Stomach (tissue), 9 donors: ENCODE results near the gene PTPRG. TPM values are rescaled to one million over a fixed set of nuclear protein-coding genes. Genes with fewer than 3 reads are reported as not detected.

Experiments
- DNase-seq, 2 donors: peaks; one replicate each; pipeline versions ENCODE4 v3.0.0 to v3.0.0-alpha.2; 2013 to 2019
- H3K27ac ChIP-seq, 5 donors: fragments of 200-600 bp in 4 of 5; sonication (generic) in 4 of 5; one replicate each; pipeline ENCODE4 v1.5.1; 2013 to 2019; ENCODE audit warnings: mild to moderate bottlenecking in 1 of 5, moderate library complexity in 1 of 5
- H3K27me3 ChIP-seq, 3 donors: fragments of 200-600 bp; sonication (generic); one replicate each; pipeline ENCODE4 v1.5.1; 2017 to 2019; ENCODE audit warnings: mixed run types in 1 of 3
- H3K36me3 ChIP-seq, 4 donors: fragments of 200-600 bp; sonication (generic); 1 replicate in 3 of 4; 2 replicates in 1 of 4; pipeline ENCODE4 v1.5.1; 2016 to 2019
- H3K4me1 ChIP-seq, 4 donors: fragments of 200-600 bp; sonication (generic); one replicate each; pipeline ENCODE4 v1.5.1; 2016 to 2019
- H3K4me3 ChIP-seq, 4 donors: fragments of 200-600 bp; sonication (generic) in 3 of 4; one replicate each; pipeline ENCODE4 v1.5.1; 2016 to 2019; ENCODE audit warnings: mild to moderate bottlenecking in 1 of 4
- H3K9me3 ChIP-seq, 4 donors: fragments of 200-600 bp; sonication (generic); one replicate each; pipeline ENCODE4 v1.5.1; 2016 to 2019
- EP300 ChIP-seq: sonication (generic); formaldehyde crosslinking; IDR thresholded peaks from one replicate; pipeline ENCODE4 v1.6.1; 2017; ENCODE audit warnings: antibody characterized with exemption
- POLR2A ChIP-seq, 4 donors: fragments of 450-650 bp; IDR thresholded peaks; one replicate each; pipeline ENCODE4 v1.6.1; 2016; ENCODE audit warnings: antibody characterized with exemption in 4 of 4, control low read depth in 2 of 4, mild to moderate bottlenecking in 1 of 4, moderate library complexity in 1 of 4
- POLR2AphosphoS5 ChIP-seq, 3 donors: sonication (generic); formaldehyde crosslinking; IDR thresholded peaks; one replicate each; pipeline ENCODE4 v1.6.1; 2016; ENCODE audit warnings: antibody characterized with exemption in 3 of 3
- WGBS, 5 donors: extraction: QIAGEN DNeasy Blood & Tissue Kit in 3 of 5; methylation state at CpG; one replicate each; pipeline versions ENCODE4 v1.1.5 to v1.1.7; 2013 to 2018; 5-methylcytosine and 5-hydroxymethylcytosine counted together
- intact Hi-C: fragments of 100-400 bp; cut with DNase I; formaldehyde crosslinking; loops from one replicate; pipeline ENCODE4 v1.15.1; 2023; ENCODE audit warnings: low total_unique reads
- polyA plus RNA-seq, 3 donors: library from polyadenylated mRNA; stranded (reverse); fragments of 200-250 nt; gene quantifications; one replicate each; pipeline ENCODE4 v1.2.3, GENCODE V29; 2013
- total RNA-seq, 5 donors: library from RNA; depleted of rRNA; stranded (reverse); fragments of >200 nt; gene quantifications; one replicate each; pipeline versions ENCODE4 v1.1.0 to v1.2.3, GENCODE V29; 2014 to 2016
- TF ChIP-seq, protein P1 (sequence below), 7 experiments: fragments of 450-650 bp in 4 of 7; fragments of 200-600 bp in 3 of 7; sonication (generic) in 3 of 7; IDR thresholded peaks; one replicate each; pipeline ENCODE4 v1.5.1; 2016 to 2019; ENCODE audit warnings: antibody characterized with exemption in 7 of 7, control low read depth in 2 of 7, mild to moderate bottlenecking in 1 of 7
- donor health status: healthy with polysubstance abuse.
- donor health status: Bipolar disorder and iron deficiency.
- donor health status: healthy.

The PTPRG gene
- total and polyA plus RNA-seq, 8 donors: 2.4 to 96.0 (median 22.0) TPM

DNA sequence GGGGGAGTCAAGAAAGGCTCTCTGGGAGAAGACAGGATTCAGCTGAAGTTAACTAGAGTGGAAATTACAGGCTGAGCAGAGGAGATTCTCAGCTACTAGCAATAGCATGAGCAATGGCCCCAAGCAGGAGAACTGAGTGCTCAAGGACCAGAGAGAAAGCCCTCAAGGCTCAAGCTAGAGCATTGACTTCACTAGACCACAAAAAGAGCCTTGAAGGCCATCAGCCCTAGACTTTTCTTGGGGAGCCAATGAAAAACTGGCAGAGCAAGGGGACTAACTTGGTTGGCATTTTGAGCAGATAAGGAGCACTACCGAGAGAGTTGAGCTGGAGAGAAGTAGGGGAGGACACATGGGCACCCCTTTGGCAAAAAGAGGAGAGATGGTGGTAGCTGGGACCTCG is 534.4 kb downstream of the PTPRG start:
- H3K27ac ChIP-seq: no peak overlapping the region
- H3K9me3 ChIP-seq: no peaks in the 10 kb centered on the region
- H3K4me1 ChIP-seq: peaks cover 0 to 5% (median 0%) of the 10 kb centered on the region in 4 donors
- WGBS, 5 donors: 50 to 72% (median 57%) methylated on average over 2 of the region's 2 CpGs
- TF ChIP-seq POLR2AphosphoS5 (IDR thresholded peaks at IDR 0.05): no peak
- no peak for TF ChIP-seq EP300
- TF ChIP-seq POLR2A (IDR thresholded peaks at IDR 0.05): no peak
- TF ChIP-seq, protein P1, sequence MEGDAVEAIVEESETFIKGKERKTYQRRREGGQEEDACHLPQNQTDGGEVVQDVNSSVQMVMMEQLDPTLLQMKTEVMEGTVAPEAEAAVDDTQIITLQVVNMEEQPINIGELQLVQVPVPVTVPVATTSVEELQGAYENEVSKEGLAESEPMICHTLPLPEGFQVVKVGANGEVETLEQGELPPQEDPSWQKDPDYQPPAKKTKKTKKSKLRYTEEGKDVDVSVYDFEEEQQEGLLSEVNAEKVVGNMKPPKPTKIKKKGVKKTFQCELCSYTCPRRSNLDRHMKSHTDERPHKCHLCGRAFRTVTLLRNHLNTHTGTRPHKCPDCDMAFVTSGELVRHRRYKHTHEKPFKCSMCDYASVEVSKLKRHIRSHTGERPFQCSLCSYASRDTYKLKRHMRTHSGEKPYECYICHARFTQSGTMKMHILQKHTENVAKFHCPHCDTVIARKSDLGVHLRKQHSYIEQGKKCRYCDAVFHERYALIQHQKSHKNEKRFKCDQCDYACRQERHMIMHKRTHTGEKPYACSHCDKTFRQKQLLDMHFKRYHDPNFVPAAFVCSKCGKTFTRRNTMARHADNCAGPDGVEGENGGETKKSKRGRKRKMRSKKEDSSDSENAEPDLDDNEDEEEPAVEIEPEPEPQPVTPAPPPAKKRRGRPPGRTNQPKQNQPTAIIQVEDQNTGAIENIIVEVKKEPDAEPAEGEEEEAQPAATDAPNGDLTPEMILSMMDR (IDR thresholded peaks at IDR 0.05): no peak
- no peak overlapping the region for H3K4me3 ChIP-seq
- intact Hi-C loops: no loop called here
- no peak for DNase-seq
- H3K27me3 ChIP-seq: no peaks in the 10 kb centered on the region
- H3K36me3 ChIP-seq: no peaks in the 10 kb centered on the region

DNA sequence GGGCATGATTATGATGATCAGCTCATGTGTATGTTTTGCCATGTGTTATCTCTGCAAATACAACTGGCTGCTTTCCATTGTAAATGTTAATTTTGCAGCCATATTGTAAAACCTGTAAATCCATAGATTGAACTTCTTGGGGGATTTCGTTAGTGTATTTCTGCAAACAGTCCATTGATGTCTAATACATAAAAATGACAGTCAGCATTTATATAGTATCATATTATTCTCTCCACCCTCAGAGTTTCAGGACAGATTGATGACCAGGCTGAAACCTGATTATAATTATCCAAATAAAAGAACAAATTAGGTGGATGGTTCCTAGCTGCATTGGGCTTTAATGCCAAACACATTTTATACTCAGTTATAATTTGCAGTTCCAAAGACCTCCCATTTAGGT is 535.1 kb downstream of the PTPRG start:
- no peak overlapping the region for H3K4me3 ChIP-seq
- WGBS, 5 donors: 69 to 80% (median 71%) methylated on average over 1 of the region's 1 CpG
- H3K4me1 ChIP-seq: peaks cover 0 to 5% (median 0%) of the 10 kb centered on the region in 4 donors
- no peak for DNase-seq
- H3K36me3 ChIP-seq: no peaks in the 10 kb centered on the region
- TF ChIP-seq, protein P1 (IDR thresholded peaks at IDR 0.05): no peak
- peak overlapping the region in 4 of 5 donors; percentile 24 to 64 (median 34) for H3K27ac ChIP-seq
- H3K27me3 ChIP-seq: no peaks in the 10 kb centered on the region
- intact Hi-C loops: no loop called here
- H3K9me3 ChIP-seq: no peaks in the 10 kb centered on the region

DNA sequence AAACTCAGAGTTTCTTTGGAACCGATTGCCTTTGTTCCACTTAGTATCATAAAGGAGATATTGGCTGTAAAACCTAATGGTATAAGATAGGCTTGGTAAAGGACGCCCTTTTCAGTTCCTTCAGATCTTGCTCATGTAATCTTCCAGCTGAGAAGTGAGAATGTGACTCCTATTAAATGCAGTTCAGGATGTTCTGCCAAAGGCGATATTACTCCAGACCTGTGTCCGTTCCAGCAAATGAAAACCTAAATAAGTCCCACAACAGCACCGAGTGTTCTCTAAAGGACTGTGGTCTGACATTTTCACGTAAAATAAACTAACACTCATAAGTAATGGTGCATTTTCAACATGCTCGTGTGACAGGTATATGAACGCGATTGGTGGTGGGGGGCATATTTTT is 535.8 kb downstream of the PTPRG start:
- Histone ChIP-seq H3K36me3 (no peaks in the 10 kb centered on the region), H3K4me1 (peaks cover 0 to 9% (median 0%) of the 10 kb centered on the region in 4 donors), H3K27ac (peak overlapping the region; percentile 24 to 64 (median 37)), H3K9me3 (no peaks in the 10 kb centered on the region), H3K4me3 (no peak overlapping the region), H3K27me3 (no peaks in the 10 kb centered on the region)
- no peak for DNase-seq
- 80 to 88% (median 85%) methylated on average over 9 of the region's 9 CpGs for WGBS, 5 donors
- TF ChIP-seq EP300 (no peak), POLR2A (IDR thresholded peaks at IDR 0.05) (no peak), POLR2AphosphoS5 (IDR thresholded peaks at IDR 0.05) (peak; percentile 31 to 51 (median 34))
- intact Hi-C loops: no loop called here

DNA sequence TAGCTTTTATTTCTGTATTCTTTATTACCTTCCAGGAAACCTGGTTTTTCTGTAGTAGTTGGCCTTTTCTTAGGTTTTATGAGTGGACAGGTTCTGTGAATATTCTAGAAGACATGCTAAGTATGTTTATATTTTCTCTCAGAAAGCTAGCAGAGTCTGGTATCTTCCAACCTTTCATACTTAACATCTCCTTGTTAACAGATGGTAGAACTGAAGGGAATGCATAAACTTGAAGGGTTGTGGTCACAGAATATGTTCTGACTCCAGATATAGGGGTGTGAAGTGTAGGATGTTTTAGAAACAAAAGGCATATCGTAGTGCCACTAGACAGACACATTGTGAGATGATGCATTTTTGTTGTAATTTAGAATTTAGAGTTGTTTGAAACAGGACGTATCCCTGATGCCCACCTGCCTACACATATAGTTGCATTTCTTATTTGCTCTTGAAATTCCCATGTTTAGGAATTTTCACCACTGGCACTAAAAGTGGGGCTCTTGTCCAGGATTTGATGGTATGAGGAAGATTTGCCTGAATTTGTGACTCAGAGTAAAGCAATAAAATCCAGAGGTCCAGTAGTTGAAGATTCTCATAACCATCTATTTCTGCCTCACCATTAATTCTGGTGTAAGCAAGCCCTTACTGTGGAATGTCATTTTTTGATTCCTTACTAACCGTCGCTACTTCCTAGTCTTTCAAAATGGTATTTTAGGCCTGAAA is 537.4 kb downstream of the PTPRG start:
- TF ChIP-seq POLR2A (IDR thresholded peaks at IDR 0.05): no peak
- no peak for TF ChIP-seq EP300
- TF ChIP-seq, protein P1 (IDR thresholded peaks at IDR 0.05): no peak
- no peak for TF ChIP-seq POLR2AphosphoS5 (IDR thresholded peaks at IDR 0.05)
- Histone ChIP-seq H3K36me3 (no peaks in the 10 kb centered on the region), H3K9me3 (no peaks in the 10 kb centered on the region), H3K4me1 (peaks cover 0 to 11% (median 0%) of the 10 kb centered on the region in 4 donors), H3K27ac (no peak overlapping the region), H3K27me3 (no peaks in the 10 kb centered on the region), H3K4me3 (no peak overlapping the region)
- 89 to 95% (median 90%) methylated on average over 4 of the region's 4 CpGs for WGBS, 5 donors
- no peak for DNase-seq
- intact Hi-C loops: no loop called here
